Right lobe of liver (tissue), 4 donors: ENCODE data around the gene PANK2.

ENCODE experiments used
- CTCF ChIP-seq, 4 donors: fragments of 200-600 bp in 3 of 4; fragments of 450-650 bp in 1 of 4; IDR thresholded peaks; one replicate each; pipeline versions ENCODE4 v1.5.1 to v1.8.0; 2016 to 2022; ENCODE audit warnings: antibody characterized with exemption in 4 of 4, mild to moderate bottlenecking in 2 of 4
- POLR2A ChIP-seq: fragments of 450-650 bp; IDR thresholded peaks from one replicate; pipeline ENCODE4 v1.6.1; 2017; ENCODE audit warnings: antibody characterized with exemption, mild to moderate bottlenecking
- donor health status: DM: no; HTN: no; CAD: no.
- donor health status: DM: no; HTN: no; CAD: no.
- donor health status: DM: no; HTN: yes; CAD: no.

- no peak for TF ChIP-seq CTCF (IDR thresholded peaks at IDR 0.05)
- no peak for TF ChIP-seq POLR2A
Observed at GRCh38 chr20:3901028-3901705, 12.0 kb downstream of the PANK2 start.
